Mesothelial cell of epicardium (in vitro differentiated cells): ENCODE data around the gene CERS2. TPM values are rescaled to one million over a fixed set of nuclear protein-coding genes. Genes with fewer than 3 reads are reported as not detected.

Experiments
- DNase-seq, 2 experiments: peaks; one replicate each; pipeline ENCODE4 v3.0.0; 2021; ENCODE audit warnings: low spot score in 2 of 2; ENCODE audit not compliant: unreplicated experiment in 2 of 2
- H3K27ac Mint-ChIP-seq: 2 replicates; pipeline ENCODE4 v1.8.0; 2021; ENCODE audit warnings: mixed read lengths
- H3K27me3 Mint-ChIP-seq: 2 replicates; pipeline ENCODE4 v1.8.0; 2021; ENCODE audit warnings: low read depth, mixed read lengths
- H3K36me3 Mint-ChIP-seq: 2 replicates; pipeline ENCODE4 v1.8.0; 2021; ENCODE audit warnings: mixed read lengths
- H3K4me1 Mint-ChIP-seq: 2 replicates; pipeline ENCODE4 v1.8.0; 2021; ENCODE audit warnings: mixed read lengths
- H3K4me3 Mint-ChIP-seq: 2 replicates; pipeline ENCODE4 v1.8.0; 2021; ENCODE audit warnings: mild to moderate bottlenecking, moderate library complexity, mixed read lengths
- H3K9me3 Mint-ChIP-seq: 2 replicates; pipeline ENCODE4 v1.8.0; 2021; ENCODE audit warnings: mixed read lengths
- CTCF ChIP-seq: fragments of 200-600 bp; sonication (generic); IDR thresholded peaks from one replicate; pipeline ENCODE4 v1.5.0; 2021; ENCODE audit warnings: antibody characterized with exemption; ENCODE audit not compliant: unreplicated experiment
- total RNA-seq: library from RNA; stranded (reverse); gene quantifications from 3 replicates; pipeline ENCODE4 v1.2.1, GENCODE V29; 2021

The CERS2 gene
- total RNA-seq, 1 donor from 2014 or later, result 132 TPM

- H3K27me3 Mint-ChIP-seq, result no peaks in the 10 kb centered on the region
- H3K4me3 Mint-ChIP-seq, result peak overlapping the region; percentile 97
- TF ChIP-seq CTCF, result no peak
- no peaks in the 10 kb centered on the region for H3K9me3 Mint-ChIP-seq
- H3K36me3 Mint-ChIP-seq, result peaks cover 10% of the 10 kb centered on the region
- no peak for DNase-seq
- H3K4me1 Mint-ChIP-seq, result peaks cover 65% of the 10 kb centered on the region
- peak overlapping the region; percentile 100 for H3K27ac Mint-ChIP-seq
These were observed 31.2 kb upstream of the CERS2 start for GRCh38 chr1:151005729-151006319.

DNA sequence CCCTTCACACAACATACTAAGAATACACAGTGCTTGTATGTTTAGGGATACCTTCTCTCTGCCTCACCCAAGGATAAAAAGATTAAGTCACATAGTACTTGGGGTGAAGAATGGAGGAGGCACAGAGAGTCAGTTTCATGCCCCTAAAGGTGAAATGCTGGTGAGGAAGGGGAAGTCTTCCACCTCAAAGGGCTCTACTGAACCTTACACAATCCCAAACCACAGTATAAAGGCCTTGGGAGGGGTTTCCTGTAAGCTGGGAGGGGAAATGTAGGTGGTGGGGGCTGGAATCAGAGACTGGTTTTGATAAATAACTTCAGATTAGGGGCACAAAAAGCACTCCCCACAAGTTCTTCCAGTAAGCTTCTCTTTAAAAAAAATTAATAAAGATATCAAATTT lies 28.5 kb upstream of the CERS2 start:
- no peak for DNase-seq
- Mint-ChIP-seq H3K9me3 (no peaks in the 10 kb centered on the region), H3K27ac (peak overlapping the region; percentile 50), H3K27me3 (no peaks in the 10 kb centered on the region), H3K4me3 (peak overlapping the region; percentile 4), H3K36me3 (peaks cover 21% of the 10 kb centered on the region), H3K4me1 (peaks cover 47% of the 10 kb centered on the region)
- TF ChIP-seq CTCF, result no peak

- Mint-ChIP-seq H3K4me1 (peaks cover 41% of the 10 kb centered on the region), H3K4me3 (peak overlapping the region; percentile 4), H3K27ac (peak overlapping the region; percentile 50), H3K9me3 (no peaks in the 10 kb centered on the region), H3K36me3 (peaks cover 21% of the 10 kb centered on the region), H3K27me3 (no peaks in the 10 kb centered on the region)
- DNase-seq, result no peak
- TF ChIP-seq CTCF, result no peak
These were observed 28.0 kb upstream of the CERS2 start for GRCh38 chr1:151002611-151003010.

DNA sequence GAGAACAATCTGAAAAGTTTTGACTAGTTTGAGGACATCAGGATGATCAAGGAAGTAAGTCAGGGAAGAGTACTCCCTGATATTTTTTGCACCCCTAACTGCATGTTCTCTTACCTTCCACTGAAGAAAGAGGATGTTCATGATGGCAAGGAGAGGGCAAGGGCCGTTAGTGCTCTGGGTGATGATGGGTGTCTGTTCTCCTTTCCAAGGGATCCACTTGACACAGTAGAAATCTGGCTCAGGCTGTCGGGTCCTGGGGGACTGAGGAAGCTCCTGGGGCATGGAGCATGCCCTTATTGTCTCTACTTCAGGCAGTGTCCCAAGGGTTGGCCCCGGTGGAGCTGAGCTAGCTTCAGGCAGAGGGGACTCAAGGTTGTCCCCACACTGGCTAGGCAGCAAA lies 27.4 kb upstream of the CERS2 start:
- Mint-ChIP-seq H3K27me3 (no peaks in the 10 kb centered on the region), H3K36me3 (peaks cover 21% of the 10 kb centered on the region), H3K4me3 (no peak overlapping the region), H3K4me1 (peaks cover 37% of the 10 kb centered on the region), H3K9me3 (no peaks in the 10 kb centered on the region), H3K27ac (no peak overlapping the region)
- TF ChIP-seq CTCF, result no peak
- DNase-seq, result no peak

- H3K27ac Mint-ChIP-seq, result no peak overlapping the region
- H3K4me3 Mint-ChIP-seq, result no peak overlapping the region
- H3K4me1 Mint-ChIP-seq, result peaks cover 32% of the 10 kb centered on the region
- H3K9me3 Mint-ChIP-seq, result no peaks in the 10 kb centered on the region
- no peak for TF ChIP-seq CTCF
- H3K27me3 Mint-ChIP-seq, result no peaks in the 10 kb centered on the region
- peaks cover 21% of the 10 kb centered on the region for H3K36me3 Mint-ChIP-seq
- DNase-seq, result no peak
These were observed 27.0 kb upstream of the CERS2 start for GRCh38 chr1:151001602-151002001.

GRCh38 chr1:151000408-151000807 lies 25.8 kb upstream of the CERS2 start:
- Mint-ChIP-seq H3K4me3 (no peak overlapping the region), H3K27ac (no peak overlapping the region), H3K9me3 (no peaks in the 10 kb centered on the region), H3K27me3 (no peaks in the 10 kb centered on the region), H3K36me3 (peaks cover 21% of the 10 kb centered on the region), H3K4me1 (peaks cover 23% of the 10 kb centered on the region)
- TF ChIP-seq CTCF, result no peak
- DNase-seq, result no peak
